GM12878 (cell line): Measurements from ENCODE around the gene RCHY1. TPM values are rescaled to one million over a fixed set of nuclear protein-coding genes. Genes with fewer than 3 reads are reported as not detected.
A peak's percentile ranks its signal among the peaks of the same experiment; 100 is the strongest.

ENCODE experiments used
- ATAC-seq: fragments of 200-7000 bp; cut with Tn5 transposase; 3 replicates; pipeline ENCODE4 v1.9.1; 2020; ENCODE audit warnings: mild to moderate bottlenecking, moderate library complexity
- BruUV-seq: library from RNA; stranded (reverse); fragments of 400-500 nt; replicated peaks from 2 replicates; lab custom pipeline; 2021; lab: Mats Ljungman, UMichigan
- CTCF ChIA-PET: fragments of 300-600 bp; sonication (Branson Sonifier 250); formaldehyde crosslinking; extraction: SDS; loops from one replicate; lab custom pipeline; 2021; ENCODE audit warnings: inconsistent platforms; lab: Yijun Ruan, JAX
- POLR2A ChIA-PET: fragments of 350-600 bp; formaldehyde crosslinking; extraction: SDS; loops from one replicate; lab custom pipeline; 2021; ENCODE audit warnings: inconsistent platforms; lab: Charles Lee
- RAD21 ChIA-PET: fragments of 300-600 bp; sonication (Branson Sonifier 250); formaldehyde crosslinking; loops from one replicate; lab custom pipeline; 2023; ENCODE audit warnings: antibody characterized with exemption; ENCODE audit not compliant: unreplicated experiment; lab: Charles Lee
- SMC1A ChIA-PET: fragments of 300-600 bp; sonication (Branson Sonifier 250); formaldehyde crosslinking; loops from one replicate; lab custom pipeline; 2023; ENCODE audit not compliant: unreplicated experiment, uncharacterized antibody; lab: Charles Lee
- DNase-seq: peaks from one replicate; pipeline ENCODE4 v3.0.0-alpha.2; 2011; ENCODE audit warnings: low read depth, low spot score
- FAIRE-seq: peaks from 3 replicates; lab custom pipeline; 2011; peaks lifted over from hg19 to GRCh38; lab: Jason Lieb, UNC
- H2AFZ ChIP-seq: 2 replicates; pipeline ENCODE4 v1.6.0; 2011; ENCODE audit warnings: low read depth, low read length, control low read depth; ENCODE audit not compliant: control insufficient read depth
- H3K27ac ChIP-seq: 2 replicates; pipeline ENCODE4 v1.5.1; 2011; ENCODE audit warnings: control low read depth; ENCODE audit not compliant: control insufficient read depth, insufficient read depth
- H3K27me3 ChIP-seq, 2 experiments: replicated peaks in 1 of 2; 2 replicates each; pipeline versions ENCODE4 v1.6.0 to v1.6.1; 2011; ENCODE audit warnings: low read length in 1 of 2; ENCODE audit not compliant: control insufficient read depth in 2 of 2, insufficient read depth in 2 of 2
- H3K36me3 ChIP-seq, 2 experiments: 2 replicates each; pipeline ENCODE4 v1.5.1; 2011; ENCODE audit warnings: low read length in 1 of 2; ENCODE audit not compliant: control insufficient read depth in 2 of 2, insufficient read depth in 2 of 2
- H3K4me1 ChIP-seq: 2 replicates; pipeline ENCODE4 v1.6.1; 2011; ENCODE audit warnings: mild to moderate bottlenecking, low read length, moderate library complexity, mixed read lengths; ENCODE audit not compliant: control insufficient read depth, insufficient read depth
- H3K4me2 ChIP-seq: 2 replicates; pipeline ENCODE4 v1.6.0; 2011; ENCODE audit warnings: control low read depth; ENCODE audit not compliant: control insufficient read depth, insufficient read depth
- H3K4me3 ChIP-seq: fragments of 200-600 bp; sonication (generic); 2 replicates; pipeline ENCODE4 v1.5.1; 2016
- H3K79me2 ChIP-seq: 2 replicates; pipeline ENCODE4 v1.6.0; 2011; ENCODE audit warnings: low read length; ENCODE audit not compliant: control insufficient read depth, insufficient read depth
- H3K9ac ChIP-seq: 2 replicates; pipeline ENCODE4 v1.8.0; 2011; ENCODE audit warnings: low read length, control low read depth, mixed read lengths; ENCODE audit not compliant: control insufficient read depth, insufficient read depth
- H3K9me3 ChIP-seq: replicated peaks from 3 replicates; pipeline ENCODE4 v1.5.1; 2011; ENCODE audit warnings: mild to moderate bottlenecking, low read length; ENCODE audit not compliant: control insufficient read depth, insufficient read depth
- H4K20me1 ChIP-seq: 2 replicates; pipeline ENCODE4 v1.6.0; 2011; ENCODE audit not compliant: control insufficient read depth, insufficient read depth
- BCL11A ChIP-seq: IDR thresholded peaks from 2 replicates; pipeline ENCODE4 v1.6.1; 2011; ENCODE audit warnings: low read depth, low read length
- GABPA ChIP-seq: IDR thresholded peaks from 2 replicates; pipeline ENCODE4 v1.6.1; 2014; ENCODE audit warnings: antibody characterized with exemption, low read depth, mild to moderate bottlenecking, inconsistent platforms
- HDGF ChIP-seq: fragments of 450-650 bp; IDR thresholded peaks from 2 replicates; pipeline ENCODE4 v1.6.1; 2016; ENCODE audit warnings: antibody characterized with exemption
- HSF1 ChIP-seq: fragments of 150-350 bp; IDR thresholded peaks from 2 replicates; pipeline ENCODE4 v1.6.1; 2014; ENCODE audit warnings: mild to moderate bottlenecking, low read depth, low read length
- KDM1A ChIP-seq: fragments of 200-600 bp; sonication (generic); IDR thresholded peaks from 2 replicates; pipeline ENCODE4 v1.6.1; 2016; ENCODE audit warnings: borderline replicate concordance
- PKNOX1 ChIP-seq: fragments of 450-650 bp; IDR thresholded peaks from 2 replicates; pipeline ENCODE4 v1.6.1; 2016; ENCODE audit warnings: mild to moderate bottlenecking
- WGBS: methylation state at CpG from one replicate; pipeline ENCODE4 v1.1.6; 2016; ENCODE audit warnings: low lambda C conversion rate; ENCODE audit not compliant: insufficient replicate concordance, insufficient coverage; ENCODE audit errors: missing lambda C conversion rate; 5-methylcytosine and 5-hydroxymethylcytosine counted together
- in situ Hi-C: fragments of 300-500 bp; cut with MboI; formaldehyde crosslinking; loops from 9 replicates; pipeline ENCODE4 v1.14.3; 2018; ENCODE audit warnings: mixed read lengths
- intact Hi-C: fragments of 100-400 bp; cut with micrococcal nuclease; formaldehyde crosslinking; loops from one replicate; pipeline ENCODE4 v1.14.2; 2022; ENCODE audit not compliant: unreplicated experiment
- polyA plus RNA-seq, 11 experiments: library from polyadenylated mRNA; depleted of rRNA in 4 of 11; unstranded in 6 of 11; stranded (reverse) in 5 of 11; fragments of >200 nt; fragmentation: Nextera tagmentation in 4 of 11; fragmentation: Illumina TruSeq in 1 of 11; extraction: Ambion mirVana in 4 of 11; extraction: Trizol in 1 of 11; gene quantifications; 1 replicate in 1 of 11; 2 replicates in 10 of 11; pipeline versions ENCODE4 v1.2.1 to v1.2.3, GENCODE V29; 2011 to 2016; ENCODE audit warnings: inconsistent platforms in 2 of 11, missing spikeins in 2 of 11, low read depth in 1 of 11
- total RNA-seq, 4 experiments: library from RNA; depleted of rRNA in 3 of 4; stranded (reverse); fragments of >200 nt in 3 of 4; fragmentation: Illumina TruSeq in 1 of 4; extraction: Trizol in 1 of 4; gene quantifications; 2 replicates each; pipeline versions ENCODE4 v1.2.1 to v1.2.3, GENCODE V29; 2013 to 2021
- TF ChIP-seq, protein P1 (sequence below): fragments of 450-650 bp; IDR thresholded peaks from 2 replicates; pipeline ENCODE4 v1.6.1; 2017; ENCODE audit warnings: low read depth, mild to moderate bottlenecking, moderate library complexity

RCHY1 gene
- total and polyA plus RNA-seq, 10 of the 15 experiments (the other 5 are each of a cell fraction or from before 2014, with no cell fraction given) = 12.0 to 50.6 (median 26.4) TPM

DNA sequence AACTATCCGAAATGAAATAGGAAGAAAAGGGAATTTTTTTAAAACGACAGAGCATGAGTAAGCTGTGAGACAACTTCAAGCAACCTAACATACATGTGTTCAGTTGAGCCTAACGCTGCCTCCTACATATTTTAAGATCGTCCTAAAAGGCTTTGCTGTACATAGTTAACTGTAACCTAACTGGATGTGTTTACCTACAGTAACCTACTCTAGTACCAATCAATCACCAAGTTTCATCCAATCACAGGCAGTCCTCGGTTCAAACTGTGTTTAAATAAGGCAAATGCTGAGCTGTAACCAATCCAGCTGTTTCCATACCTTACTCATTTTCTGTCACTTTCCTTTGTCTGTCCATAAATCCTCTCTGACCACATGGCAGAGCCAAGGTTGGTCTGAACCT lies 17.1 kb downstream of the RCHY1 start:
- BruUV-seq = no TSS peak
- H3K79me2 ChIP-seq = peaks cover 3% of the 10 kb centered on the region
- H3K4me1 ChIP-seq = no peaks in the 10 kb centered on the region
- intact Hi-C loops = no loop called here
- no peak for TF ChIP-seq BCL11A
- 0 out of 2 replicates have a peak, but pooled peaks have one; percentile 22 for TF ChIP-seq PKNOX1
- TF ChIP-seq, all 136 proteins: peak for 1
- peaks cover 11% of the 10 kb centered on the region; the same call in 2 of the 3 replicates for H3K9me3 ChIP-seq
- H4K20me1 ChIP-seq = no peaks in the 10 kb centered on the region
- SMC1A ChIA-PET = interaction anchor here (0.6 to 1.7 kb wide), 4 partner anchors 8 to 1656 kb away, joined by 3 to 5 read pairs (median 4); no protein-coding TSS in a partner anchor
- RAD21 ChIA-PET = no interaction called here
- in situ Hi-C loops = no loop called here
- no peak for DNase-seq
- ATAC-seq = no peak
- no peaks in the 10 kb centered on the region for H3K27me3 ChIP-seq
- H3K36me3 ChIP-seq = peaks cover 2 to 18% of the 10 kb centered on the region in 2 experiments
- CTCF ChIA-PET = interaction anchor here (0.7 to 1.3 kb wide), 3 partner anchors 8 to 622 kb away, joined by 3 to 4 read pairs (median 4); no protein-coding TSS in a partner anchor
- WGBS = 86% methylated on average over 5 of the region's 5 CpGs
- FAIRE-seq = no peak
- POLR2A ChIA-PET = interaction anchor here (0.6 to 0.7 kb wide), 2 partner anchors 522 to 698 kb away, joined by 3 to 4 read pairs; no protein-coding TSS in a partner anchor
- H3K27ac ChIP-seq = no peak overlapping the region
- no peak overlapping the region for H3K4me3 ChIP-seq
- H3K9ac ChIP-seq = no peak overlapping the region
- H2AFZ ChIP-seq = no peak overlapping the region
- no peak overlapping the region for H3K4me2 ChIP-seq

GRCh38 chr4:75496406-75496805 lies 17.8 kb downstream of the RCHY1 start:
- Histone ChIP-seq H2AFZ (no peak overlapping the region), H3K79me2 (peaks cover 3% of the 10 kb centered on the region), H3K36me3 (peaks cover 2 to 18% of the 10 kb centered on the region in 2 experiments), H3K4me3 (no peak overlapping the region), H3K9me3 (peaks cover 11% of the 10 kb centered on the region; the same call in 2 of the 3 replicates), H3K27me3 (no peaks in the 10 kb centered on the region), H3K27ac (no peak overlapping the region), H3K4me1 (no peaks in the 10 kb centered on the region), H3K4me2 (no peak overlapping the region), H4K20me1 (no peaks in the 10 kb centered on the region), H3K9ac (no peak overlapping the region)
- BruUV-seq = no TSS peak
- in situ Hi-C loops (no loop called here), intact Hi-C loops (no loop called here)
- ChIA-PET RAD21 (no interaction called here), POLR2A (interaction anchor here (0.9 kb wide), 1 partner anchor 16 kb away, joined by 3 read pairs; no protein-coding TSS in a partner anchor), SMC1A (interaction anchor here (1.1 to 1.7 kb wide), 3 partner anchors 9 to 15 kb away, joined by 3 to 4 read pairs (median 4); no protein-coding TSS in a partner anchor), CTCF (interaction anchor here (0.9 to 1.7 kb wide), 4 partner anchors 9 to 622 kb away, joined by 3 to 7 read pairs (median 4); no protein-coding TSS in a partner anchor)
- no peak for DNase-seq
- ATAC-seq = no peak
- 100% methylated on average over 2 of the region's 2 CpGs for WGBS
- no peak for FAIRE-seq
- TF ChIP-seq KDM1A (no peak), HDGF (no peak), HSF1 (no peak), GABPA (no peak)
- TF ChIP-seq, protein P1, sequence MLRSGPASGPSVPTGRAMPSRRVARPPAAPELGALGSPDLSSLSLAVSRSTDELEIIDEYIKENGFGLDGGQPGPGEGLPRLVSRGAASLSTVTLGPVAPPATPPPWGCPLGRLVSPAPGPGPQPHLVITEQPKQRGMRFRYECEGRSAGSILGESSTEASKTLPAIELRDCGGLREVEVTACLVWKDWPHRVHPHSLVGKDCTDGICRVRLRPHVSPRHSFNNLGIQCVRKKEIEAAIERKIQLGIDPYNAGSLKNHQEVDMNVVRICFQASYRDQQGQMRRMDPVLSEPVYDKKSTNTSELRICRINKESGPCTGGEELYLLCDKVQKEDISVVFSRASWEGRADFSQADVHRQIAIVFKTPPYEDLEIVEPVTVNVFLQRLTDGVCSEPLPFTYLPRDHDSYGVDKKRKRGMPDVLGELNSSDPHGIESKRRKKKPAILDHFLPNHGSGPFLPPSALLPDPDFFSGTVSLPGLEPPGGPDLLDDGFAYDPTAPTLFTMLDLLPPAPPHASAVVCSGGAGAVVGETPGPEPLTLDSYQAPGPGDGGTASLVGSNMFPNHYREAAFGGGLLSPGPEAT = no peak
